Measurements from ENCODE around the gene GALNTL6.

The GALNTL6 gene

GRCh38 chr4:171928336-171928735 lies 115.1 kb downstream of the GALNTL6 start:
- Mint-ChIP-seq H3K4me3 (no peak overlapping the region), H3K27ac (no peak overlapping the region), H3K4me1 (no peaks in the 10 kb centered on the region), H3K36me3 (ENCODE audit: low read depth) (no peaks in the 10 kb centered on the region), H3K27me3 (ENCODE audit: low read depth, poor library complexity) (peaks cover 4% of the 10 kb centered on the region), H3K9me3 (no peaks in the 10 kb centered on the region)
- DNase-seq: no peak
- TF ChIP-seq, protein P1, sequence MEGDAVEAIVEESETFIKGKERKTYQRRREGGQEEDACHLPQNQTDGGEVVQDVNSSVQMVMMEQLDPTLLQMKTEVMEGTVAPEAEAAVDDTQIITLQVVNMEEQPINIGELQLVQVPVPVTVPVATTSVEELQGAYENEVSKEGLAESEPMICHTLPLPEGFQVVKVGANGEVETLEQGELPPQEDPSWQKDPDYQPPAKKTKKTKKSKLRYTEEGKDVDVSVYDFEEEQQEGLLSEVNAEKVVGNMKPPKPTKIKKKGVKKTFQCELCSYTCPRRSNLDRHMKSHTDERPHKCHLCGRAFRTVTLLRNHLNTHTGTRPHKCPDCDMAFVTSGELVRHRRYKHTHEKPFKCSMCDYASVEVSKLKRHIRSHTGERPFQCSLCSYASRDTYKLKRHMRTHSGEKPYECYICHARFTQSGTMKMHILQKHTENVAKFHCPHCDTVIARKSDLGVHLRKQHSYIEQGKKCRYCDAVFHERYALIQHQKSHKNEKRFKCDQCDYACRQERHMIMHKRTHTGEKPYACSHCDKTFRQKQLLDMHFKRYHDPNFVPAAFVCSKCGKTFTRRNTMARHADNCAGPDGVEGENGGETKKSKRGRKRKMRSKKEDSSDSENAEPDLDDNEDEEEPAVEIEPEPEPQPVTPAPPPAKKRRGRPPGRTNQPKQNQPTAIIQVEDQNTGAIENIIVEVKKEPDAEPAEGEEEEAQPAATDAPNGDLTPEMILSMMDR (IDR thresholded peaks at IDR 0.05): no peak

- H3K36me3 Mint-ChIP-seq (ENCODE audit: low read depth): no peaks in the 10 kb centered on the region
- no peaks in the 10 kb centered on the region for H3K4me1 Mint-ChIP-seq
- H3K9me3 Mint-ChIP-seq: no peaks in the 10 kb centered on the region
- no peak overlapping the region for H3K4me3 Mint-ChIP-seq
- H3K27me3 Mint-ChIP-seq (ENCODE audit: low read depth, poor library complexity): peaks cover 4% of the 10 kb centered on the region
- no peak overlapping the region for H3K27ac Mint-ChIP-seq
- TF ChIP-seq, protein P1 (IDR thresholded peaks at IDR 0.05): no peak
- DNase-seq: no peak
Measured at GRCh38 chr4:171929477-171929876, 116.3 kb downstream of the GALNTL6 start.

- no peaks in the 10 kb centered on the region for H3K9me3 Mint-ChIP-seq
- no peaks in the 10 kb centered on the region for H3K4me1 Mint-ChIP-seq
- no peak overlapping the region for H3K27ac Mint-ChIP-seq
Measured at GRCh38 chr4:171929907-171930306, 116.7 kb downstream of the GALNTL6 start.

GRCh38 chr4:171932238-171932637 lies 119.0 kb downstream of the GALNTL6 start:
- no peaks in the 10 kb centered on the region for H3K36me3 Mint-ChIP-seq (ENCODE audit: low read depth)
- no peaks in the 10 kb centered on the region for H3K27me3 Mint-ChIP-seq (ENCODE audit: low read depth, poor library complexity)
- H3K4me1 Mint-ChIP-seq: no peaks in the 10 kb centered on the region
- no peak for DNase-seq
- H3K9me3 Mint-ChIP-seq: no peaks in the 10 kb centered on the region
- TF ChIP-seq, protein P1 (IDR thresholded peaks at IDR 0.05): no peak
- H3K27ac Mint-ChIP-seq: no peak overlapping the region
- H3K4me3 Mint-ChIP-seq: no peak overlapping the region

More at GRCh38 chr4:171929907-171930306, 116.7 kb downstream of the GALNTL6 start:
- Mint-ChIP-seq H3K4me3 (no peak overlapping the region), H3K36me3 (ENCODE audit: low read depth) (no peaks in the 10 kb centered on the region), H3K27me3 (ENCODE audit: low read depth, poor library complexity) (peaks cover 4% of the 10 kb centered on the region)
- TF ChIP-seq, protein P1 (IDR thresholded peaks at IDR 0.05): no peak
- DNase-seq: no peak

DNA sequence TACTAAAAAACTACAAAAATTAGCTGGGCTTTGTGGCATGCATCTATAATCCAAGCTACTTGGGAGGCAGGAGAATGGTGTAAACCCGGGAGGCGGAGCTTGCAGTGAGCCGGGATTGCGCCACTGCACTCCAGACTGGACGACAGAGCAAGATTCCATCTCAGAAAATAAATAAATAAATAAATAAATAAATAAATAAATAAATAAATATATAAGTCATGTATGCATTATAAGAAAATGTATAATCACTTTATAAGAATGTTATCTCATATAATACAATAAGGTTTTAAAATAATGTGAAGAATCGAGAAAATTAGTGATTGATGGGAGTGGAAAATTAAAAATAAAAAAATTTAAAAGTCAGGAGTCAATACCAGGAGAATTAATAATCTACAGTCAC lies 127.5 kb downstream of the GALNTL6 start:
- Mint-ChIP-seq H3K4me3 (no peak overlapping the region), H3K9me3 (no peaks in the 10 kb centered on the region), H3K27ac (no peak overlapping the region), H3K27me3 (ENCODE audit: low read depth, poor library complexity) (no peaks in the 10 kb centered on the region), H3K36me3 (ENCODE audit: low read depth) (no peaks in the 10 kb centered on the region), H3K4me1 (no peaks in the 10 kb centered on the region)
- TF ChIP-seq, protein P1 (IDR thresholded peaks at IDR 0.05): no peak
- DNase-seq: no peak

GRCh38 chr4:171947400-171947799 lies 134.2 kb downstream of the GALNTL6 start:
- Mint-ChIP-seq H3K9me3 (no peaks in the 10 kb centered on the region), H3K36me3 (ENCODE audit: low read depth) (no peaks in the 10 kb centered on the region), H3K4me3 (no peak overlapping the region), H3K27me3 (ENCODE audit: low read depth, poor library complexity) (no peaks in the 10 kb centered on the region), H3K4me1 (no peaks in the 10 kb centered on the region), H3K27ac (no peak overlapping the region)
- TF ChIP-seq, protein P1 (IDR thresholded peaks at IDR 0.05): no peak
- DNase-seq: no peak
